CD4-positive, alpha-beta T cell treated with Interleukin-4 for 1 hour (primary cell): Measurements from ENCODE around the gene ANXA2.
A peak's percentile ranks its signal among the peaks of the same experiment; 100 is the strongest.
"Not testable (repeated sequence)": the region's sequence is repeated elsewhere in the genome, so short reads cannot be mapped to it uniquely, and the experiment has no call there.

ENCODE experiments used
- DNase-seq, 2 donors: peaks; one replicate each; pipeline ENCODE4 v3.0.0-alpha.2; 2020 to 2022

The ANXA2 gene

GRCh38 chr15:60339236-60339635, 58.5 kb downstream of the ANXA2 start:
- DNase-seq = no peak

DNA sequence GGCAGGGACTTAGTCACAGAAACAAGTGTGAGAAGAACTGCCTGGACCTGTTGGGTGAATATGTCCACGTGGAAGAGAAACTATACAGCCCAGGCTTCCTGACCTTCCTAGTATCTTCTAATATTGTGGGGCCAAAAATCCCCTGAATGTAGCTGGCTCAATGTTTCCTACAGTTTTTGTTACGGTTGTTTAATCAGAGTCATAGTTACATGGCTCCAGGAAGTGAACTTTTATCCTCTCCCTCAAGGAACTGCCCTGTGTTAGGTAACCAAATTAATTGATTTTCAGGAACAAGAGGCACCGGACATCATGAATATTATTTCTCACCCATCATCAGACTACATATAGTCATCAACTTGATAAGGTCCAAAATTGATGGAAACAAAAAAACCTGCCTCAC, 59.0 kb downstream of the ANXA2 start:
- DNase-seq = no peak

DNA sequence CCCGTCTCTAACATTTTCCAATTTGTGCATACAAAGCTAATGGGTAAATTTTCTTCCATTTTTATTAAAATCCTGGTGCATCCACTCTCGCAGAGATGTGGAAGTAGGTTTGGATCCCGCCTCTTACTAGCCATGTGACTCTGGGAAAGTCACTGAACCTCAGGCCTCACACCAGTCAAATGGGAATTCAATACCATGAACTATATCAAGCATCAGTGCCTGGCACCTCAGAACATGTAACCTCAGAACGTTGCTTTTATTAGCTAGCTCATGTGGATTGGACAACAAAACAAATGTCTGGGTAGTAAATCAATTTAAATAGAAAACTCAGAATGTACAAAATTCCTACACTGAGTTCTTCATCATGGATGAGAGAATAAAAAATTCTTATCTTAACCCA, 60.7 kb downstream of the ANXA2 start:
- no peak for DNase-seq

- not testable (repeated sequence) for DNase-seq
These were observed 62.5 kb downstream of the ANXA2 start for GRCh38 chr15:60335296-60335695.

- DNase-seq = peak in 1 of 2 donors; percentile 25
These were observed 68.8 kb downstream of the ANXA2 start for GRCh38 chr15:60328852-60329443.

- DNase-seq = peak in 1 of 2 donors; percentile 63
These were observed 70.7 kb downstream of the ANXA2 start for GRCh38 chr15:60326824-60327654.

- DNase-seq = no peak
These were observed 71.4 kb downstream of the ANXA2 start for GRCh38 chr15:60326343-60326742.

- no peak for DNase-seq
These were observed 71.9 kb downstream of the ANXA2 start for GRCh38 chr15:60325905-60326304.

DNA sequence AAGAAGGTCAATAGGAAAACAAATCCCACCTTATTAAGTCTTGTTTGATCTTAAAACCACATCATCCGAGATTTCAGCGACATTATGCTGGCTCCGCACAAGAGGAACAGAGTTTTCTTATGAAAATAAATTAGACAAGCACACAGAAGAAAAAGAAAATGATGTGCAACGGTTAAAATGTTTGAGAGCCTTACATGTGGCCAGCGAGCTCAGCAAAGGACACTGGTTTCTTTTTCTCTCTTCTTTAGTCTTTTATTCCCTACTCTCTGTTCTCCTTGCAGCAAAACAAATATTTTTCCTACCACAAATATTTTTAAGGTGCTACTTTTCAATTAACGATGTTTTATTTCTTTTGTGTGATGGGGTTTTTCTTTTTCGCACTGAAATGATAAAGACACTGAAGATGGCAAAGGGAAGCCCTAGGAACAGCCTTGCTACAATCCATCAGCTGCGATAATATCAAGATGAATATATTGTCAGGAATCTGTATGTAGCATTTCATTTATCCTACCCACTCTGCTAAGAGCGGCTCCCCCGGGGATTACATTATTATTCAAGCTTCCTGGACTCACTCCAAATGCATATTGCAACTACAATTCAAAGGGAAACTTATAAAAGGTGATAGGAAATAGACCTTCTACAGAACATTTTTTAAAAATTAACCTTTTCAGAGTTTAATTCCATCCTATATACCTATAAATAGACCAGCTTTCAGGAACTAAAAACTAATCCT, 72.9 kb downstream of the ANXA2 start:
- no peak for DNase-seq

- no peak for DNase-seq
These were observed 74.5 kb downstream of the ANXA2 start for GRCh38 chr15:60323322-60323721.

- no peak for DNase-seq
These were observed 77.4 kb downstream of the ANXA2 start for GRCh38 chr15:60320365-60320764.

- no peak for DNase-seq
These were observed 79.4 kb downstream of the ANXA2 start for GRCh38 chr15:60318216-60318867.

GRCh38 chr15:60316961-60317360, 80.8 kb downstream of the ANXA2 start:
- DNase-seq = no peak

GRCh38 chr15:60315878-60316277, 81.9 kb downstream of the ANXA2 start:
- DNase-seq = no peak

GRCh38 chr15:60313906-60314305, 83.9 kb downstream of the ANXA2 start:
- DNase-seq = no peak

- DNase-seq = no peak
These were observed 90.8 kb downstream of the ANXA2 start for GRCh38 chr15:60307034-60307433.

DNA sequence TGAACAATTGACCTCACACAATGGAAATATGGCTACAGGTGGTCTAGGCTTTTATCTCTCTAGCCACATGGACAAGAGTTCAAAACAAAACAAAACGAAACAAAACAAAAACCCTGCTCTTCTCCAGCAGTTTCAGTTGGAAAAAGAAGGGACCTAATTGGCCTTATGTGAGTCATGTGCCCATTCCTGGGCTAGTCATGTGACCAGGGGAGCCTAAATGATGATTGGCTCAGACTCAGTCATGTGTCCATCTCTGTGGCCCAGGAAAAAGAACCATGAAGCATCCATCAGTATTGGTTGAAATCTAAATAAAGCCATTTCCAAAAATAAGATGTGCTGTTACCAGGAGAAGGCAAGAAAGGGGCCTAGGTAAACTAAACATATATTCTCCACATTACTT, 96.8 kb downstream of the ANXA2 start:
- no peak for DNase-seq

GRCh38 chr15:60299452-60300047, 98.2 kb downstream of the ANXA2 start:
- no peak for DNase-seq
